ENCODE measurements around the gene OSMR. TPM values are rescaled to one million over a fixed set of nuclear protein-coding genes. Genes with fewer than 3 reads are reported as not detected.

The OSMR gene
- total RNA-seq, 1 donor: 174 TPM

- H3K27me3 ChIP-seq (ENCODE audit: insufficient read depth, low read length): no peaks in the 10 kb centered on the region
- no peak overlapping the region for H3K27ac ChIP-seq (ENCODE audit: low read depth, low read length)
- no peak for TF ChIP-seq CTCF (IDR thresholded peaks at IDR 0.05; ENCODE audit: extremely low read depth, low read depth, low read length)
- H3K4me3 ChIP-seq (ENCODE audit: insufficient read depth, low read length): no peak overlapping the region
- no peaks in the 10 kb centered on the region for H3K79me2 ChIP-seq (ENCODE audit: insufficient read depth, low read length)
- H3K36me3 ChIP-seq (ENCODE audit: insufficient read depth, low read length): peaks cover 4% of the 10 kb centered on the region
- H3K9me3 ChIP-seq (ENCODE audit: low read depth, low read length): no peaks in the 10 kb centered on the region
- H3K4me2 ChIP-seq (ENCODE audit: insufficient read depth, low read length): no peak overlapping the region
- H2AFZ ChIP-seq (ENCODE audit: low read length): no peak overlapping the region
- H3K4me1 ChIP-seq (ENCODE audit: insufficient read depth, low read length): no peaks in the 10 kb centered on the region
- H4K20me1 ChIP-seq (ENCODE audit: insufficient read depth, low read length): no peaks in the 10 kb centered on the region
- no peak for DNase-seq (ENCODE audit: insufficient read length, low spot score, missing footprints)
Measured at GRCh38 chr5:38814879-38815278, 30.9 kb upstream of the OSMR start.

- Histone ChIP-seq H2AFZ (ENCODE audit: low read length) (no peak overlapping the region), H3K4me1 (ENCODE audit: insufficient read depth, low read length) (no peaks in the 10 kb centered on the region), H4K20me1 (ENCODE audit: insufficient read depth, low read length) (no peaks in the 10 kb centered on the region), H3K27ac (ENCODE audit: low read depth, low read length) (no peak overlapping the region), H3K36me3 (ENCODE audit: insufficient read depth, low read length) (peaks cover 4% of the 10 kb centered on the region), H3K79me2 (ENCODE audit: insufficient read depth, low read length) (no peaks in the 10 kb centered on the region), H3K9me3 (ENCODE audit: low read depth, low read length) (no peaks in the 10 kb centered on the region), H3K4me3 (ENCODE audit: insufficient read depth, low read length) (no peak overlapping the region), H3K4me2 (ENCODE audit: insufficient read depth, low read length) (no peak overlapping the region), H3K27me3 (ENCODE audit: insufficient read depth, low read length) (no peaks in the 10 kb centered on the region)
- no peak for TF ChIP-seq CTCF (IDR thresholded peaks at IDR 0.05; ENCODE audit: extremely low read depth, low read depth, low read length)
- DNase-seq (ENCODE audit: insufficient read length, low spot score, missing footprints): no peak
Measured at GRCh38 chr5:38816083-38817030, 29.5 kb upstream of the OSMR start.

GRCh38 chr5:38821679-38822078, 24.1 kb upstream of the OSMR start:
- H2AFZ ChIP-seq (ENCODE audit: low read length): no peak overlapping the region
- H3K4me2 ChIP-seq (ENCODE audit: insufficient read depth, low read length): no peak overlapping the region
- no peak overlapping the region for H3K27ac ChIP-seq (ENCODE audit: low read depth, low read length)
- H3K4me3 ChIP-seq (ENCODE audit: insufficient read depth, low read length): no peak overlapping the region
- H4K20me1 ChIP-seq (ENCODE audit: insufficient read depth, low read length): peaks cover 2% of the 10 kb centered on the region
- DNase-seq (ENCODE audit: insufficient read length, low spot score, missing footprints): no peak
- H3K9me3 ChIP-seq (ENCODE audit: low read depth, low read length): no peaks in the 10 kb centered on the region
- H3K27me3 ChIP-seq (ENCODE audit: insufficient read depth, low read length): no peaks in the 10 kb centered on the region
- peaks cover 17% of the 10 kb centered on the region for H3K36me3 ChIP-seq (ENCODE audit: insufficient read depth, low read length)
- peaks cover 14% of the 10 kb centered on the region for H3K4me1 ChIP-seq (ENCODE audit: insufficient read depth, low read length)
- peaks cover 5% of the 10 kb centered on the region for H3K79me2 ChIP-seq (ENCODE audit: insufficient read depth, low read length)
- TF ChIP-seq CTCF (IDR thresholded peaks at IDR 0.05; ENCODE audit: extremely low read depth, low read depth, low read length): no peak

- H3K27ac ChIP-seq (ENCODE audit: low read depth, low read length): no peak overlapping the region
- H3K4me1 ChIP-seq (ENCODE audit: insufficient read depth, low read length): peaks cover 17% of the 10 kb centered on the region
- no peak for DNase-seq (ENCODE audit: insufficient read length, low spot score, missing footprints)
- H3K27me3 ChIP-seq (ENCODE audit: insufficient read depth, low read length): no peaks in the 10 kb centered on the region
- H3K79me2 ChIP-seq (ENCODE audit: insufficient read depth, low read length): peaks cover 14% of the 10 kb centered on the region
- TF ChIP-seq CTCF (IDR thresholded peaks at IDR 0.05; ENCODE audit: extremely low read depth, low read depth, low read length): no peak
- H2AFZ ChIP-seq (ENCODE audit: low read length): no peak overlapping the region
- no peak overlapping the region for H3K4me2 ChIP-seq (ENCODE audit: insufficient read depth, low read length)
- no peak overlapping the region for H3K4me3 ChIP-seq (ENCODE audit: insufficient read depth, low read length)
- no peaks in the 10 kb centered on the region for H3K9me3 ChIP-seq (ENCODE audit: low read depth, low read length)
- H4K20me1 ChIP-seq (ENCODE audit: insufficient read depth, low read length): peaks cover 2% of the 10 kb centered on the region
- peaks cover 17% of the 10 kb centered on the region for H3K36me3 ChIP-seq (ENCODE audit: insufficient read depth, low read length)
Measured at GRCh38 chr5:38823503-38823902, 22.3 kb upstream of the OSMR start.
